ENCODE results near the gene AIFM3.
A peak's percentile ranks its signal among the peaks of the same experiment; 100 is the strongest.

The AIFM3 gene

DNA sequence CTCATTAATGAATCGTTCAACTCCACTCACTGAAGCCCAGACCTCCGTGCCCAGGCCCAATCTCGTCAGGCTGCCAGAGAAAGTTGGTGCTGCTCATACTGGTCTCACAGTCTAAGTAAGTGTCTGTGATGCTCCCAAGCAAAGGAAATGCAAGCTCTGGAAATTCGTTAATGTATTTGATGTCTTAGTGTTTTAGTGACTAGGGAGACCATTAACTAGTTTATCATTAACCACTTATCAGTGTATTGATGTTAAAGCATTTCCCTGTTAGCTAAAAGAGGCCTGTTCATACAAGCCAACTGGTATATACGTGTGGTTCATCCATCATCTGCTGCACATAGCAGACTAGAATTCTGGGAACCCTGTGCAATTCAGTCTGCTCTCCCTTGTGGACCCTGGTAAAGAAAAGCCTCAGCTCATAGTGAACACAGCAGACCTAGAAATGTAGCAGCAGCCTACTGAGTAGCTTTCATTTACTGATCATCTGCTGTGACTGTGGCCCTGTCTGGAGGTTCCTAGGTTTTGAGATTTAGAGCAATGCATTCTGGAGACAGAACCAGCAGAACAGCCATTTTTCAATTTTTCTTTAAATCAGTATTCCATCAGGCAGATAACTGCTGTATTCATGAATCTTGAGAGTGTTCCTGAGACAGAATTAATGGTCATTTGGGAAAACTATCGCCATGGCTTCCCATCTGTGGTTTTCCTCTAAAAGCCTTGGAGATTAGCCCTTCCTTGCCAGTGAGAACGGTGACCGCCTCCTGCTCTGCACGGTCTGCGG is 15.7 kb upstream of the AIFM3 start:
- no peak for TF ChIP-seq ZFX (IDR thresholded peaks at IDR 0.05; ENCODE audit: borderline replicate concordance)
- TF ChIP-seq, protein P1, sequence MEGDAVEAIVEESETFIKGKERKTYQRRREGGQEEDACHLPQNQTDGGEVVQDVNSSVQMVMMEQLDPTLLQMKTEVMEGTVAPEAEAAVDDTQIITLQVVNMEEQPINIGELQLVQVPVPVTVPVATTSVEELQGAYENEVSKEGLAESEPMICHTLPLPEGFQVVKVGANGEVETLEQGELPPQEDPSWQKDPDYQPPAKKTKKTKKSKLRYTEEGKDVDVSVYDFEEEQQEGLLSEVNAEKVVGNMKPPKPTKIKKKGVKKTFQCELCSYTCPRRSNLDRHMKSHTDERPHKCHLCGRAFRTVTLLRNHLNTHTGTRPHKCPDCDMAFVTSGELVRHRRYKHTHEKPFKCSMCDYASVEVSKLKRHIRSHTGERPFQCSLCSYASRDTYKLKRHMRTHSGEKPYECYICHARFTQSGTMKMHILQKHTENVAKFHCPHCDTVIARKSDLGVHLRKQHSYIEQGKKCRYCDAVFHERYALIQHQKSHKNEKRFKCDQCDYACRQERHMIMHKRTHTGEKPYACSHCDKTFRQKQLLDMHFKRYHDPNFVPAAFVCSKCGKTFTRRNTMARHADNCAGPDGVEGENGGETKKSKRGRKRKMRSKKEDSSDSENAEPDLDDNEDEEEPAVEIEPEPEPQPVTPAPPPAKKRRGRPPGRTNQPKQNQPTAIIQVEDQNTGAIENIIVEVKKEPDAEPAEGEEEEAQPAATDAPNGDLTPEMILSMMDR (IDR thresholded peaks at IDR 0.05), result no peak
- peak overlapping the region; percentile 71 for H3K27ac ChIP-seq

DNA sequence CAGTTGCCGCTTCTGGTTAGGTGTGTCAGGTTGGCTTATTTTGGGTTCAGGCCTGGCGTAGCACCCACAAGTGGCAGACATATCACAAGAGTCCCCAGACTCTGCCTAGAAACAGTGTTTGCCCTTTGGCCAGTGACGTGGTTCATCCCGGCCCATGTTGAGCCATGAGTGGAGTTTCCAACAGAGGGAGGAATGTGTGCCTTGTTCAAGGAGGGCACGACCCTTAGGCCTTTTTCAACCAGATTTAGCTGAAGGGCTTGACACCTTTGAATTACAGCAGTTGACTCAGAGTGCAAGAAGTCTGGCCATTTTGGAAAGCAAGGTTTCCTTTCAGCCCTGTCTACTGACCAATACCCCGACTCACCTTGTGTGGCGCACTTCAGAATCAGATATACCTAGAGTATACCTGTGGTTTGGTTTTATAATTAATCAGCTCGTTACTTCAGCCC is 15.1 kb upstream of the AIFM3 start:
- TF ChIP-seq, protein P1 (IDR thresholded peaks at IDR 0.05), result peak; percentile 50
- TF ChIP-seq ZFX (IDR thresholded peaks at IDR 0.05; ENCODE audit: borderline replicate concordance), result no peak
- peak overlapping the region; percentile 71 for H3K27ac ChIP-seq

DNA sequence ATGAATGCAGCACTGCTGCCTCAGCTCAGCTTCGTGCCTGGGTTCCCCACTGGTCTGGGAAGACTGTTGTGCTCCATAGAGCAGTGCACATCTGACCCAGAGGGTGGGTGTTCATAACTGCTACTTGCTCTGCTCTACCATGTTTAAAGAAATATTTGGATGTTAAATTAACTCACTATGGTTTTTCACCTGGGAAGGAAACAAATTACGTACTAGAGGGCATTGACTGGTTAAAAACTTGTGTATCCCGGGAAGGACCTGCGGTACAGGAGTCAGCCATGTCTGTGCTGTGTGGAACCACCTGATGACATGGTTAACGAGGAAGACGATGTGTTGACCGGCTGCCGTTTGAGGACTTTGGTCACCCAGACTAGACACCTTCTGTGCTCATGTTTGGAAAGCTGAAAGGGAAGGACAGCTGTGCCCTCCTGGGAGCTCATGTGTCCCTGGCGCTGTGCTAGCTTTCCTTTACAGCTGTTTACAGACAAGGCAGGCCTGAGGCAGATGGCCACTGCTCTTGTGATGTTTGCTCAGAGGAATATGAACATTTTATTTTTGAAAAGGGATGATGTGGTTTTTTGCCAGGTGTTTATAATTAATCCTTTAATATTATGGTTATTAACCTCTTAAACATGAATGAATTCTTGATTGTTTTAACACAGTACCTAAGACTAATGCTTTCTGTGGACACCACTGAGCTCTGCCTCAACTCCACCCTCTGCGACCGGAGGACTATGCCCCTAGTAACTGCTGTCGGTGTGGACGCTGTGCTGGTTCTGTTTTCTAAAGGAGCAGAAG is 14.3 kb upstream of the AIFM3 start:
- H3K27ac ChIP-seq, result peak overlapping the region; percentile 71
- TF ChIP-seq, protein P1 (IDR thresholded peaks at IDR 0.05), result no peak; the same call in 1 of the 2 replicates
- no peak for TF ChIP-seq ZFX (IDR thresholded peaks at IDR 0.05; ENCODE audit: borderline replicate concordance)

DNA sequence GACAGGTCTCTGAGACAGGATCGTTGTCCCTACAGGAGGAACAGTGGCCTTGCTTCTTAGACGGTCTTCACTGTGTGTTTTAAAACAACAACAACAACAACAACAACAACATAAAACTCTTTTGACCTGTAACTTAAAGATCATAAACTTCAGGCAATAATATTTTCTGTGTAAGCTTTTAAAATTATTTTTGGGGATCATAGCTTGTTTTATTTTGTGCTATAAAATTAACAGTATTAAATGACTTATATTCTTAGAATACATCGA is 13.8 kb upstream of the AIFM3 start:
- no peak for TF ChIP-seq ZFX (IDR thresholded peaks at IDR 0.05; ENCODE audit: borderline replicate concordance)
- TF ChIP-seq, protein P1 (IDR thresholded peaks at IDR 0.05), result no peak
- peak overlapping the region; percentile 71 for H3K27ac ChIP-seq

DNA sequence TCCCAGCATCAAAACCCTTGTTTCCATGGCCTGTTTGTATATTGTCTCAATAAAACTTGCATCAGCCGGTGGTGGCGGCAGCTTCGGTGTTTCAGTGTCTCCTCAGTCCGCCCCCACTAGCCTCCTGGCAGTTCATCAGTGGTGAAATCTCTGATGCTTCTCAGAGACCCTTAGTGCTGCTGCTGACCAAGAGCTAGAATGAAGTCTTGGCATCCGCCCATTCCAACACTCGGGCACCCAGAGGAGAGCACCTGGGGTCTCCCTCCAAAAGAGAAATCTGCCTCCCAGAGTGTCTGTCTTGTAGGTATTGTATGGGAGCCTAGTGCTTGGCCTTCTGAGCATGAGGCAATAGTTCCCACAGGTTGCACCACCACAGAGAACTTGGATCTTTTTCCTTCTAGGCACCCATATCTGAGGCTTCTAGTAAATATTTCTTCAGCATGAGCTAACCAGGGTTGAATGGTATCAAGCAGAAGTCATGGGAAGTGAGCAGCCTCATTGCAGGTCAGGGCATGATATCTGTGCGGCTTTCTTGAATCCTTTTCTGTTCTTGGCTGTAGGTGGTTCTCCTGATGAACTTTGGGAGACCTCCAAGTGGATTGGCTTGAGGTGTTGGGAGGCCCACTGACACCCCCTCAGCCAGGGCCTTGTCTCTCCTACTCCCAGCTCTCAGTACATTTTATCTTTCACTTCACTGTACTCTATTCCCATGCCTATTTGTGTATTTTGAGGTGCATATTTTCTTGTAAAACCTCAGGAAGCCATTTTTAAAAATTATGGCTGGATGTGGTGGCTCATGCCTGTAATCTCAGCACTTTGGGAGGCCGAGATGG is 13.2 kb upstream of the AIFM3 start:
- peak overlapping the region; percentile 71 for H3K27ac ChIP-seq
- TF ChIP-seq ZFX (IDR thresholded peaks at IDR 0.05; ENCODE audit: borderline replicate concordance), result no peak
- TF ChIP-seq, protein P1 (IDR thresholded peaks at IDR 0.05), result no peak

DNA sequence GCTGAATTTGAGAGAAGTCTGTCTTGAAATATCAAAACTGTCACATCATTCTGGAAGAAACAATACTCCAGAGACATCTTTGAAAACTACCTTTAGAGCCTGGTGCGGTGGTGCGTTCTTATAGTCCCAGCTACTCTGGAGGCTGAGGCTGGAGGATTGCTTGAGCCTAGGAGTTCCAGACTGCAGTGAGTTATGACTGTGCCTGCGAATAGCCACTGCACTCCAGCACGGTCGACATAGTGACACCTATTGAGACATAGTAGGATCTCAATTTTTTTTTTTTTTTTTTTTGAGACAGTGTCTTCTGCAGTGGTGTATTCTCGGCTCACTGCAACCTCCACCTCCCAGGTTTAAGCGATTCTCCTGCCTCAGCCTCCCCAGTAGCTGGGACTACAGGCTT is 11.5 kb upstream of the AIFM3 start:
- H3K27ac ChIP-seq, result peak overlapping the region; percentile 76
- no peak for TF ChIP-seq ZFX (IDR thresholded peaks at IDR 0.05; ENCODE audit: borderline replicate concordance)
- TF ChIP-seq, protein P1 (IDR thresholded peaks at IDR 0.05), result no peak
